ENCODE data around the gene RNF227. TPM values are rescaled to one million over a fixed set of nuclear protein-coding genes. Genes with fewer than 3 reads are reported as not detected.

RNF227 gene
- total and polyA plus RNA-seq, 2 of the 8 experiments (the other 6 are each of a cell fraction or from before 2014, with no cell fraction given), result 0.63 to 1.7 TPM

GRCh38 chr17:7931709-7932482 is 15.8 kb upstream of the RNF227 start, which contains the start of the genes CNTROB and TRAPPC1:
TSS of gene CNTROB (plus strand) at chr17:7932206. CDS start at chr17:7933080, 874 bp downstream.
TSS of gene TRAPPC1 (minus strand) at chr17:7931946. CDS start at chr17:7931829, 117 bp downstream.
- no peak for FAIRE-seq
- 0 out of 4 replicates have a peak, but pooled peaks cover 0 to 4% of the 10 kb centered on the region in 2 experiments for H3K79me2 ChIP-seq (ENCODE audit: control insufficient read depth in 1 of 2, insufficient read depth in 2 of 2, low read length in 2 of 2)
- TF ChIP-seq POLR2AphosphoS5 (IDR thresholded peaks at IDR 0.05; ENCODE audit: low read depth, low read length), result no peak; the same call in 1 of the 2 replicates
- TF ChIP-seq CTBP2 (IDR thresholded peaks at IDR 0.05; ENCODE audit: borderline replicate concordance, insufficient read depth, insufficient read length, low read length), result no peak
- no peak for TF ChIP-seq CBX8 (IDR thresholded peaks at IDR 0.05; ENCODE audit: borderline replicate concordance, low read depth, low read length)
- peak; percentile 20; the same call in 1 of the 2 replicates for TF ChIP-seq CEBPB (IDR thresholded peaks at IDR 0.05; ENCODE audit: low read depth, low read length)
- peak; percentile 85; the same call in 1 of the 2 replicates for TF ChIP-seq GABPA (IDR thresholded peaks at IDR 0.05; ENCODE audit: borderline replicate concordance, insufficient read depth, low read length)
- TF ChIP-seq KDM4A (IDR thresholded peaks at IDR 0.05; ENCODE audit: low read depth, low read length, severe bottlenecking), result peak; percentile 91
- TF ChIP-seq CHD2 (IDR thresholded peaks at IDR 0.05; ENCODE audit: low read length), result peak; percentile 83
- 0 out of 2 replicates have a peak, but pooled peaks have one; percentile 2 for TF ChIP-seq SP1 (IDR thresholded peaks at IDR 0.05; ENCODE audit: low read depth, low read length)
- TF ChIP-seq NANOG (IDR thresholded peaks at IDR 0.05; ENCODE audit: insufficient read depth, low read depth, low read length, poor library complexity, severe bottlenecking), result no peak
- TF ChIP-seq EZH2 (IDR thresholded peaks at IDR 0.05; ENCODE audit: low read depth, low read length, severe bottlenecking), result no peak
- peak; percentile 80; the same call in 1 of the 2 replicates for TF ChIP-seq BACH1 (IDR thresholded peaks at IDR 0.05; ENCODE audit: low read length)

More at GRCh38 chr17:7931709-7932482, 15.8 kb upstream of the RNF227 start, which contains the start of the genes CNTROB and TRAPPC1:
- Histone ChIP-seq H3K9ac (replicated peaks in 1 of 4; ENCODE audit: extremely low read depth in 1 of 4, low read depth in 3 of 4, low read length in 3 of 4) (peak within 1 kb of the TSS in 3 of 4 experiments; percentile 31 to 69 (median 67); a peak in 6 of 7 replicates), H4K91ac (replicated peaks; ENCODE audit: insufficient read length, low read length) (peak within 1 kb of the TSS; percentile 48), H3K36me3 (ENCODE audit: control insufficient read depth in 2 of 4, insufficient read depth in 4 of 4, low read length in 3 of 4) (peaks cover 3 to 16% (median 7%) of the 10 kb centered on the region in 4 experiments; a peak in 4 of 8 replicates), H3K18ac (ENCODE audit: extremely low read depth, low read length) (peak within 1 kb of the TSS; percentile 97), H3K4me3 (ENCODE audit: extremely low read depth in 1 of 4, insufficient read depth in 2 of 4, low read depth in 3 of 4, low read length in 4 of 4) (peak within 1 kb of the TSS; percentile 80 to 95 (median 89)), H3K23ac (ENCODE audit: insufficient read length) (no peak within 1 kb of the TSS), H3K9me3 (ENCODE audit: insufficient read depth in 2 of 2, low read depth in 1 of 2, low read length in 1 of 2) (no peaks in the 10 kb centered on the region), H3K4ac (replicated peaks; ENCODE audit: insufficient read length, low read depth, low read length) (peak within 1 kb of the TSS; percentile 64), H2BK15ac (ENCODE audit: low read length) (no peak within 1 kb of the TSS), H3K27ac (ENCODE audit: low read depth, low read length) (peak within 1 kb of the TSS; percentile 16; the same call in 1 of the 2 replicates), H2BK5ac (ENCODE audit: low read depth, low read length) (peak within 1 kb of the TSS; percentile 84; the same call in 1 of the 2 replicates), H3K56ac (replicated peaks; ENCODE audit: insufficient read length, low read depth, low read length) (peak within 1 kb of the TSS; percentile 4), H3K4me1 (replicated peaks in 1 of 4; ENCODE audit: control insufficient read depth in 3 of 4, insufficient read depth in 4 of 4, low read length in 3 of 4) (peaks cover 0 to 5% (median 3%) of the 10 kb centered on the region in 4 experiments; a peak in 4 of 7 replicates), H4K20me1 (replicated peaks in 1 of 2; ENCODE audit: control insufficient read depth in 1 of 2, insufficient read depth in 2 of 2, low read length in 2 of 2) (peaks cover 0 to 5% of the 10 kb centered on the region in 2 experiments), H3K14ac (ENCODE audit: insufficient read length) (no peak within 1 kb of the TSS), H4K5ac (ENCODE audit: insufficient read length, low read depth, low read length) (peak within 1 kb of the TSS; percentile 81), H3K27me3 (replicated peaks in 1 of 4; ENCODE audit: control insufficient read depth in 3 of 4, extremely low read depth in 1 of 4, insufficient read depth in 3 of 4, low read length in 3 of 4) (peaks cover 11 to 28% (median 25%) of the 10 kb centered on the region in 4 experiments), H2BK20ac (ENCODE audit: low read length) (no peak within 1 kb of the TSS), H2AK5ac (ENCODE audit: low read depth, low read length) (no peak within 1 kb of the TSS), H3K4me2 (ENCODE audit: insufficient read depth in 1 of 2, low read depth in 2 of 2, low read length in 2 of 2) (peak within 1 kb of the TSS; percentile 96 to 98), H3K79me1 (ENCODE audit: low read depth, low read length) (no peaks in the 10 kb centered on the region), H2BK120ac (replicated peaks; ENCODE audit: low read depth, low read length) (no peak within 1 kb of the TSS), H2AFZ (ENCODE audit: low read length) (peak within 1 kb of the TSS; percentile 93), H2BK12ac (ENCODE audit: low read depth, low read length) (no peak within 1 kb of the TSS), H4K8ac (ENCODE audit: extremely low read depth, insufficient read depth, low read length) (no peak within 1 kb of the TSS), H3K23me2 (ENCODE audit: low read depth, low read length) (peaks cover 15% of the 10 kb centered on the region)
- 2% methylated on average over 42 of the region's 55 CpGs; no CpG with 5 or more reads in 1 of the 2 experiments for WGBS, 2 experiments (ENCODE audit: extremely low coverage in 1 of 2, insufficient coverage in 1 of 2, insufficient read length in 1 of 2, insufficient replicate concordance in 2 of 2, low coverage in 1 of 2, low lambda C conversion rate in 2 of 2, missing lambda C conversion rate in 1 of 2)
- DNase-seq (ENCODE audit: low read depth in 1 of 2, low spot score in 2 of 2), result peak; percentile 90 to 98
- POLR2A ChIA-PET (ENCODE audit: partially characterized antibody), result interaction anchor here (0.5 to 3.3 kb wide), 12 partner anchors 9 to 246 kb away, joined by 3 to 11 read pairs (median 4); partner anchors contain the start of genes NAA38 and RNF227
- CTCF ChIA-PET (ENCODE audit: partially characterized antibody), result interaction anchor here (0.6 to 5.7 kb wide), 25 partner anchors 9 to 253 kb away, joined by 3 to 33 read pairs (median 4); no protein-coding TSS in a partner anchor

All from H1 (cell line).